ENCODE data around the gene TUBD1. TPM values are rescaled to one million over a fixed set of nuclear protein-coding genes. Genes with fewer than 3 reads are reported as not detected.
"Not testable (repeated sequence)": the region's sequence is repeated elsewhere in the genome, so short reads cannot be mapped to it uniquely, and the experiment has no call there.

TUBD1 gene
- total and polyA plus RNA-seq, 2 donors, result 10.7 to 16.6 TPM

GRCh38 chr17:59830846-59831486 is 61.8 kb downstream of the TUBD1 start:
- no peaks in the 10 kb centered on the region for H3K9me3 ChIP-seq (ENCODE audit: control insufficient read depth in 2 of 2, insufficient read depth in 1 of 2, low read length in 1 of 2)
- DNase-seq (ENCODE audit: low read depth in 6 of 9, low spot score in 9 of 9), result no peak
- WGBS, result 96% methylated on average over 1 of the region's 1 CpG
- no peak overlapping the region for H3K4me3 ChIP-seq (ENCODE audit: low read length in 2 of 2)
- H3K27ac ChIP-seq (ENCODE audit: low read depth in 1 of 2, low read length in 1 of 2), result no peak overlapping the region
- no peaks in the 10 kb centered on the region for H3K27me3 ChIP-seq (ENCODE audit: control insufficient read depth in 2 of 2, insufficient read depth in 1 of 2, low read length in 1 of 2)
- H3K4me1 ChIP-seq (ENCODE audit: control insufficient read depth in 2 of 2, insufficient read depth in 2 of 2, low read length in 2 of 2), result peaks cover 0 to 6% of the 10 kb centered on the region in 2 donors
- no peaks in the 10 kb centered on the region for H3K36me3 ChIP-seq (ENCODE audit: control insufficient read depth in 2 of 2, insufficient read depth in 2 of 2, low read length in 1 of 2)

GRCh38 chr17:59830007-59830630 is 62.6 kb downstream of the TUBD1 start:
- DNase-seq (ENCODE audit: low read depth in 6 of 9, low spot score in 9 of 9), result no peak
- no peaks in the 10 kb centered on the region for H3K36me3 ChIP-seq (ENCODE audit: control insufficient read depth in 2 of 2, insufficient read depth in 2 of 2, low read length in 1 of 2)
- peak overlapping the region in 1 of 2 donors; percentile 25 for H3K27ac ChIP-seq (ENCODE audit: low read depth in 1 of 2, low read length in 1 of 2)
- 94% methylated on average over 3 of the region's 3 CpGs for WGBS
- no peaks in the 10 kb centered on the region for H3K9me3 ChIP-seq (ENCODE audit: control insufficient read depth in 2 of 2, insufficient read depth in 1 of 2, low read length in 1 of 2)
- no peak overlapping the region for H3K4me3 ChIP-seq (ENCODE audit: low read length in 2 of 2)
- peaks cover 0 to 6% of the 10 kb centered on the region in 2 donors for H3K4me1 ChIP-seq (ENCODE audit: control insufficient read depth in 2 of 2, insufficient read depth in 2 of 2, low read length in 2 of 2)
- no peaks in the 10 kb centered on the region for H3K27me3 ChIP-seq (ENCODE audit: control insufficient read depth in 2 of 2, insufficient read depth in 1 of 2, low read length in 1 of 2)

DNA sequence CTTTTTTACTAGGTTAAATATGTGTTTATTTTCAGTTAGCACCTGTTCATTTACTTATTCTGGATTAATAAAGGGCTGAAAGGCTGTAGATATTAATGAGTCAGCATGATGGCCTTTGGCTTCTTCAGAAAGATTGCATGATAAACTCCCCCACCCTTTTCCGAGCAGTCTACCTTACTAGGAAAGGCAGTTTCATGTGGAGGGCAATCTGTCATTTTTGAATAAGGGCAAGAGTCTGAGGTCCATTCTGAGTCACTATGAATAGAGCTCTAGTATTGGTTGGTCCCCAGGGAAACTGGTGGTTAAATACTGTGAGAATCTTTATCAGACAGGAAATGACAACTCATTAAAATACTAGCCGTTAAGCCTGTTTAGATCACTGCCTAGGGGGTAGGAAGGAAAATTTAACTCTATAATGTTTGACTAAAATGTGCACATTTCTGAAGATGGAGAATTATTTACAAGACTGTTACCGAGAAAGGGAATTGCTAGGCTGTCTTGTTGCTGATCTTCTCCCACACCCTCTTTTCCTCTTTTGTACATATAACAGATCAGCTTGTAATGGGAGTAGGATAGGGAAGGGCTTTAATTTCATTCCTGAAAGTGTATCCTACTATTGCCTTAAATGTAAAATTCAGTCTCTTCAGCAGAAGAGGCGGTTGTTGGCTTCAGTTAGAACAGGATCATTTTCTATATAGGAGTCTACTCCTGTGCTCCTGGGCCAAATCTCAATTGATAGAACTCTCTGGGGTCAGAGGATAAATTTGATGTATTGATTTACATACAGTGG is 63.3 kb downstream of the TUBD1 start:
- peak overlapping the region; percentile 23 to 70 for H3K27ac ChIP-seq (ENCODE audit: low read depth in 1 of 2, low read length in 1 of 2)
- peak in 1 of 9 donors; percentile 40 for DNase-seq (ENCODE audit: low read depth in 6 of 9, low spot score in 9 of 9)
- peaks cover 0 to 6% of the 10 kb centered on the region in 2 donors for H3K4me1 ChIP-seq (ENCODE audit: control insufficient read depth in 2 of 2, insufficient read depth in 2 of 2, low read length in 2 of 2)
- no peak overlapping the region for H3K4me3 ChIP-seq (ENCODE audit: low read length in 2 of 2)
- no peaks in the 10 kb centered on the region for H3K36me3 ChIP-seq (ENCODE audit: control insufficient read depth in 2 of 2, insufficient read depth in 2 of 2, low read length in 1 of 2)
- H3K27me3 ChIP-seq (ENCODE audit: control insufficient read depth in 2 of 2, insufficient read depth in 1 of 2, low read length in 1 of 2), result no peaks in the 10 kb centered on the region
- WGBS, result 42% methylated on average over 4 of the region's 4 CpGs
- H3K9me3 ChIP-seq (ENCODE audit: control insufficient read depth in 2 of 2, insufficient read depth in 1 of 2, low read length in 1 of 2), result no peaks in the 10 kb centered on the region

GRCh38 chr17:59828819-59829216 is 63.9 kb downstream of the TUBD1 start:
- H3K36me3 ChIP-seq (ENCODE audit: control insufficient read depth in 2 of 2, insufficient read depth in 2 of 2, low read length in 1 of 2); H3K27me3 ChIP-seq (ENCODE audit: control insufficient read depth in 2 of 2, insufficient read depth in 1 of 2, low read length in 1 of 2); H3K9me3 ChIP-seq (ENCODE audit: control insufficient read depth in 2 of 2, insufficient read depth in 1 of 2, low read length in 1 of 2); DNase-seq (ENCODE audit: low read depth in 6 of 9, low spot score in 9 of 9); H3K4me1 ChIP-seq (ENCODE audit: control insufficient read depth in 2 of 2, insufficient read depth in 2 of 2, low read length in 2 of 2); H3K4me3 ChIP-seq (ENCODE audit: low read length in 2 of 2): not testable (repeated sequence)
- WGBS, result 82% methylated on average over 7 of the region's 7 CpGs
- H3K27ac ChIP-seq (ENCODE audit: low read depth in 1 of 2, low read length in 1 of 2), result peak overlapping the region; percentile 4 to 23

DNA sequence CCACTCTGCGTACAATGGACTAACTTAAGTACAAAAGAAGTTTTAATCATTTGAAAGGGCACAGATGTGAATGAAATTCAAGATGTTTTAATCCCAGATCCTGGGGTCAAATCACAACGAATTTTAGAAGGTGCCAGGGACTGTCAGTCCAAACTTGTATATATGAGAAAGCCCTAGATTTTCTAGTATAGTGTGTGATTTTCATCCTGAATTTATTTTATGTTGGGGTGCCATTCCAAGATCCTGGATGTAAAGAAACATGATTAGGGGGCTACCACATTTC is 64.3 kb downstream of the TUBD1 start:
- 84% methylated on average over 2 of the region's 2 CpGs for WGBS

DNA sequence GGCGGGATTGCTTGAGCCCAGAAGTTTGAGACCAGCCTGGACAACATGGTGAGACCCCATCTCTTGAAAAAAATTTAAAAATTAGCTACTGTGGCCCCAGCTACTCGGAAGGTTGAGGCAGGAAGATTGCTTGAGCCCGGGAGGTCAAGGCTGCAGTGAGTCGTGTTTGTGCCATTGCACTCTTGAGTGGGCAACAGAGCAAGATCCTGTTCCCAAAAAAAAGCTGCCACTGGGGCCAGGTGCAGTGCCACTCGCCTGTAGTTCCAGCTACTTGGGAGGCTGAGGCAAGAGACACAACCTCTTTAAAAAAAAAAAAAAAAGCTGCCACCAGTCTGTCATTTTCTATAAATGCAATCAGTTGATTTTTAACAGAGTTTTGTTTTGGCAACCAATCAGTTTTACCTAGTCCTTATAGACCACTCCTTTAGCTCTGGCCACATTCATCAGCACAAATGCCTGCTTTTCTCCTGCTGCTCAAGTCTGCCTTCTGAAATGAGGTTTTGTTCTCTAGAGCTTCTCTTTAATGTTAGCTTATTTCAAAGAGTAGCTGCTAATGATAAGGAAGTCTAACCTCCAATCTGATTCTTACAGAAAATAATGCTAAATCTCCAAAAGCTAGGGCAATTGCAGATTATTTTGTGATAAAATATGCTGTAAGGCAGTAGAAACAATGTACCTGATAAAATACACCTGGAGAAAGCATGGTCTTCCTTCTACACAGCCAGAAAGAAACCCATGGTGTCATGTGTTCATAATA is 64.8 kb downstream of the TUBD1 start:
- no peak for DNase-seq (ENCODE audit: low read depth in 6 of 9, low spot score in 9 of 9)
- Histone ChIP-seq H3K27ac (ENCODE audit: low read depth in 1 of 2, low read length in 1 of 2) (no peak overlapping the region), H3K9me3 (ENCODE audit: control insufficient read depth in 2 of 2, insufficient read depth in 1 of 2, low read length in 1 of 2) (no peaks in the 10 kb centered on the region), H3K36me3 (ENCODE audit: control insufficient read depth in 2 of 2, insufficient read depth in 2 of 2, low read length in 1 of 2) (no peaks in the 10 kb centered on the region), H3K4me1 (ENCODE audit: control insufficient read depth in 2 of 2, insufficient read depth in 2 of 2, low read length in 2 of 2) (peaks cover 0 to 6% of the 10 kb centered on the region in 2 donors), H3K4me3 (ENCODE audit: low read length in 2 of 2) (no peak overlapping the region), H3K27me3 (ENCODE audit: control insufficient read depth in 2 of 2, insufficient read depth in 1 of 2, low read length in 1 of 2) (no peaks in the 10 kb centered on the region)
- 89% methylated on average over 5 of the region's 5 CpGs for WGBS

More for the DNA sequence above, 64.3 kb downstream of the TUBD1 start:
- no peaks in the 10 kb centered on the region for H3K36me3 ChIP-seq (ENCODE audit: control insufficient read depth in 2 of 2, insufficient read depth in 2 of 2, low read length in 1 of 2)
- H3K4me1 ChIP-seq (ENCODE audit: control insufficient read depth in 2 of 2, insufficient read depth in 2 of 2, low read length in 2 of 2), result peaks cover 0 to 6% of the 10 kb centered on the region in 2 donors
- H3K27ac ChIP-seq (ENCODE audit: low read depth in 1 of 2, low read length in 1 of 2), result no peak overlapping the region
- H3K9me3 ChIP-seq (ENCODE audit: control insufficient read depth in 2 of 2, insufficient read depth in 1 of 2, low read length in 1 of 2), result no peaks in the 10 kb centered on the region
- DNase-seq (ENCODE audit: low read depth in 6 of 9, low spot score in 9 of 9), result no peak
- no peak overlapping the region for H3K4me3 ChIP-seq (ENCODE audit: low read length in 2 of 2)
- H3K27me3 ChIP-seq (ENCODE audit: control insufficient read depth in 2 of 2, insufficient read depth in 1 of 2, low read length in 1 of 2), result no peaks in the 10 kb centered on the region

DNA sequence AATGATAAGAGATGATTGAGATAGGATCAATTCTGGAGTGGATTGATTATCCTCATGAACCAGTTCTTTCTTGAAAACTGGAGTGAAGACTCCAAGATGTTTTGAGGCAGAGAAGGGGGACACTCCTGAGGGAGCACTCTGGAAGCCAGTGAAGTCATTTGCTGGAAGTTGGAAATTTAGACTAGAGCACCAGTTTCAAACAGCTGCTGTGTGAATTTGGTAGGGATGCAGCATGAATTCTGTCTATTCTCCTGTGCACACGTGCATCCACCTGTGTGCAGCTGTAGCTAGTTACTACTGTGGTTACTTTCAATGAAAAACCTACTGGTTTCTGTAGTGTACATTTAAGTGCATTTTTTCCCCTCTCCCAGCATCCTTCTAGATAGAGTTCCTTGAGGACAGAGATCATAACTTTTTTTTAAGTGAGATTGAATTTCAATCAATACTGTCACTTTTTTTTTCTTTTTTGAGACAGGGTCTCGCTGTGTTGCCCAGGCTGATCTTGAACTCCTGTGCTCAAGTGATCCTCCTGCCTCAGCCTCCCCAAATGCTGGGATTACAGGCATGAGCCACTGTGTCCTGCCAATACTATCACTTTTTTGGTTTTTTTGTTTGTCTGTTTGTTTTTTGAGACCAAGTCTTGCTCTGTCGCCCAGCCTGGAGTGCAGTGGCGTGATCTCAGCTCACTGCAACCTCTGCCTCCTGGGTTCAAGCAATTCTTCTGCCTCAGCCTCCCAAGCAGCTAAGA is 65.9 kb downstream of the TUBD1 start:
- no peaks in the 10 kb centered on the region for H3K27me3 ChIP-seq (ENCODE audit: control insufficient read depth in 2 of 2, insufficient read depth in 1 of 2, low read length in 1 of 2)
- no peak overlapping the region for H3K4me3 ChIP-seq (ENCODE audit: low read length in 2 of 2)
- H3K4me1 ChIP-seq (ENCODE audit: control insufficient read depth in 2 of 2, insufficient read depth in 2 of 2, low read length in 2 of 2), result peaks cover 0 to 6% of the 10 kb centered on the region in 2 donors
- H3K9me3 ChIP-seq (ENCODE audit: control insufficient read depth in 2 of 2, insufficient read depth in 1 of 2, low read length in 1 of 2), result no peaks in the 10 kb centered on the region
- H3K27ac ChIP-seq (ENCODE audit: low read depth in 1 of 2, low read length in 1 of 2), result no peak overlapping the region
- WGBS, result 90% methylated on average over 4 of the region's 4 CpGs
- no peak for DNase-seq (ENCODE audit: low read depth in 6 of 9, low spot score in 9 of 9)
- H3K36me3 ChIP-seq (ENCODE audit: control insufficient read depth in 2 of 2, insufficient read depth in 2 of 2, low read length in 1 of 2), result peaks cover 4% of the 10 kb centered on the region in 2 donors

- Histone ChIP-seq H3K9me3 (ENCODE audit: control insufficient read depth in 2 of 2, insufficient read depth in 1 of 2, low read length in 1 of 2) (no peaks in the 10 kb centered on the region), H3K27me3 (ENCODE audit: control insufficient read depth in 2 of 2, insufficient read depth in 1 of 2, low read length in 1 of 2) (no peaks in the 10 kb centered on the region), H3K36me3 (ENCODE audit: control insufficient read depth in 2 of 2, insufficient read depth in 2 of 2, low read length in 1 of 2) (peaks cover 4% of the 10 kb centered on the region in 2 donors), H3K4me3 (ENCODE audit: low read length in 2 of 2) (no peak overlapping the region), H3K27ac (ENCODE audit: low read depth in 1 of 2, low read length in 1 of 2) (no peak overlapping the region), H3K4me1 (ENCODE audit: control insufficient read depth in 2 of 2, insufficient read depth in 2 of 2, low read length in 2 of 2) (peaks cover 0 to 6% of the 10 kb centered on the region in 2 donors)
- no peak for DNase-seq (ENCODE audit: low read depth in 6 of 9, low spot score in 9 of 9)
- 84% methylated on average over 5 of the region's 5 CpGs for WGBS
Measured at GRCh38 chr17:59825533-59826322, 67.0 kb downstream of the TUBD1 start.
